GM19240 (cell line): ENCODE measurements around the gene YKT6.

ENCODE experiments used
- DNase-seq: peaks from one replicate; pipeline ENCODE4 v3.0.0; 2011; ENCODE audit warnings: low spot score; ENCODE audit not compliant: insufficient read length

Gene YKT6

GRCh38 chr7:44232396-44232795 lies 31.6 kb downstream of the YKT6 start:
- DNase-seq, result no peak

GRCh38 chr7:44232901-44233715 lies 32.3 kb downstream of the YKT6 start:
- DNase-seq, result no peak

- no peak for DNase-seq
These were observed 34.3 kb downstream of the YKT6 start for GRCh38 chr7:44235066-44235465.

- DNase-seq, result no peak
These were observed 35.0 kb downstream of the YKT6 start for GRCh38 chr7:44235582-44236332.

GRCh38 chr7:44236333-44236728 lies 35.6 kb downstream of the YKT6 start:
- DNase-seq, result no peak

GRCh38 chr7:44237696-44238095 lies 36.9 kb downstream of the YKT6 start:
- no peak for DNase-seq

GRCh38 chr7:44238116-44238695 lies 37.4 kb downstream of the YKT6 start:
- DNase-seq, result no peak

GRCh38 chr7:44239361-44239760 lies 38.6 kb downstream of the YKT6 start:
- no peak for DNase-seq

- no peak for DNase-seq
These were observed 39.6 kb downstream of the YKT6 start for GRCh38 chr7:44240376-44240775.

GRCh38 chr7:44240983-44241510 lies 40.3 kb downstream of the YKT6 start:
- peak; percentile 96 for DNase-seq

GRCh38 chr7:44242091-44242490 lies 41.3 kb downstream of the YKT6 start:
- DNase-seq, result no peak

- peak; percentile 65 for DNase-seq
These were observed 43.5 kb downstream of the YKT6 start for GRCh38 chr7:44244282-44244681.

- DNase-seq, result no peak
These were observed 45.8 kb downstream of the YKT6 start for GRCh38 chr7:44246396-44247113.

GRCh38 chr7:44247868-44248651 lies 47.3 kb downstream of the YKT6 start:
- DNase-seq, result no peak

- DNase-seq, result no peak
These were observed 49.0 kb downstream of the YKT6 start for GRCh38 chr7:44249639-44250234.

- no peak for DNase-seq
These were observed 50.5 kb downstream of the YKT6 start for GRCh38 chr7:44251269-44251668.

- DNase-seq, result no peak
These were observed 51.1 kb downstream of the YKT6 start for GRCh38 chr7:44251881-44252280.

GRCh38 chr7:44256459-44256858 lies 55.7 kb downstream of the YKT6 start:
- DNase-seq, result no peak

- DNase-seq, result no peak
These were observed 56.4 kb downstream of the YKT6 start for GRCh38 chr7:44257213-44257612.
